GM21526 (cell line): ENCODE data around the gene VEZF1.

ENCODE experiments used
- ATAC-seq: cut with Tn5 transposase; IDR thresholded peaks from one replicate; pipeline ENCODE4 v1.9.1; 2021; ENCODE audit warnings: moderate library complexity; ENCODE audit not compliant: unreplicated experiment, low FRiP score

VEZF1 gene

GRCh38 chr17:57999496-58000017 lies 11.5 kb upstream of the VEZF1 start:
- no peak for ATAC-seq

DNA sequence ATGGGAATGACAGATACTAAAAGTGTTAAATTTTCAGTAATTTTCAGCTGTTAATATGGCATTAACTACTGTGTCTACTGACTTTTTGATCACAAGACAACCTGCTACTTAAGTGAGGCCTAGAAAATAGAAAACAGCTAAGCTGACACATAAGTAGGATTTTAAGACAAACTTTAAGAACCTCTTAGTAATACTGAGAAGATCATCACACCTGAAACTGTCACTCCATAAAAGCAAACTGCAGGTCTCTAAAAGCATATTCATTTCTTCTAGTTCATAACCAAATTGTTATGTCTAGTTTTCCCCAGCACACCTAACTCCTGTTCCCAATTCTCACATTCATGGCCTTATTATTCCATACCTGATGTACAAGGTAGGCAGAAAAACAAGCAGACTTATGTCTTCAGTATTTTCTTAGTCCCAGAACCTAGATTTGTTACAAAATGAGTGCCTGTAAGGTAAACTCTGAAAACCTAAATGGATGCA lies 11.0 kb upstream of the VEZF1 start:
- ATAC-seq = no peak

DNA sequence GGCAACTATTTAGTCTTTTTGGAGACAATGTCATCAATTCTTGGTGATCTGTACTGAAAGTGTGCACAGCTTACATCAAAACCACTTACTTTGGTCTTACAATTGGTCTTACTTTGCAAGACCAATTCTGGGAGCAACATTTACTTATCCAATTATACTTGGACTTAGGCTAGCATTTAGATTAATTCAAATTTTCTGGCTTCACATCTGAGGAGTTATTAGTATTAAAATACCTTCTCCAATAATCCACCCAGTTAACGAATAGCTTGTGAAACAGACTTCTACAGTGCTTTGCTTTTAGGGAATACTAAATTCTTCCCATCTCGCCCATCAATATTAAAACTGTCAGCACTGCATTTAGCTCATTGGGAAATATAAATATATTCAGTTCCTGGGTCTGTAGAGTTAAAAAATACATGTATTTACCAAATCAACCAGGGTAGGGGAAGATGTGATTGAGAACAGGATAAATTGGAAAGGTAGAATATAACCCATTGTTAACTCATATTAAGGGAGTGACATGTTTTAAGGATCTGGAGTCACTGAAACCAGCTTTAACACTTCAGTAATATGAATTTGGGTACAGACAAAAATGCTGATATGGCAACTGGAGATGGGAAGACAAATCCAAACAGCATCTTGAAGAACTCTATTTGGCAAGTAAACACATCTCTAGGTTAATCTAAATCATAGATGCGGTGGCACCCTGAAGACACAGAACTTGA lies 9.2 kb upstream of the VEZF1 start:
- no peak for ATAC-seq

- no peak for ATAC-seq
These were observed 7.3 kb upstream of the VEZF1 start for GRCh38 chr17:57995076-57995956.

GRCh38 chr17:57994436-57994835 lies 6.4 kb upstream of the VEZF1 start:
- no peak for ATAC-seq

DNA sequence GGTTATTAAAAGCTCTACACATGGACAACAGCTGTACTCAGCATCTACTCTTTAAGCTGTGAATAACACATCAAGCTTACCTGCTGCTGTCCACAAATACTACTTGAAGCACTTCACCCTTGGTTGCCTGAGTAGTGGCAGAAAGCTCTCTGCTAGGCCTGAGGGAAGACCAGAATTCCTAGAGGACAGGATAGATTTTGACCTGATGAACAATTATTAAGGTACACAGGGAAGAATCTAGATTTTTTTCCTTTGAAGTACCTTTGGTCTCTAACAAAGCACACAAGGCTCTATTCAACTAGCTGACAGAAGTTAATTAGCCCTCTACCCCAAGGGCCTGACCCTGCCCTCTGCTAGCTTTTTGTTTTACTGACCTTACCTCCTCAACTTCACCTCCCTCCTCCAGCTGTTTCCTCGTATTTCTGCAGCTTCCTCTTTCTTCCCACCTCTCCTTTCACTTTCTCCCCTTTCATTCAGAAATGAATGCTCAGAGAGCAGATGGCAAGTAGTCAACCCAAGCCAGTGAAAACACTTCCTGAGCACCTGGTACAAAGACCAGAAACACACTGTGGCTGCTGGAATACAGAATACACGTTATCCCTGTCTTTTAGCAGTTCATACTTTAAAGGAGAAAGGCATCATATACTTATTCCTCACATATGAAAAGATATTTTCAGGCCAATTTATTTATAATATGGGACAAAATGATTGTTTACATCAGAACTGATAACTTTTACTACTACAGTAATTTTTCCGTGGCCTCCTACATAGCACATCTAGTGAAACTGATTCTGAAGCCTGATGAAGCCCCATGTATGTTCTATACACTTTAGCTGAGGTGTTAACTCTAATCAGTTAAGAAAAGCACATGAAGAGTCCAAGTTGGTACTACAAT lies 5.7 kb upstream of the VEZF1 start:
- ATAC-seq = no peak

DNA sequence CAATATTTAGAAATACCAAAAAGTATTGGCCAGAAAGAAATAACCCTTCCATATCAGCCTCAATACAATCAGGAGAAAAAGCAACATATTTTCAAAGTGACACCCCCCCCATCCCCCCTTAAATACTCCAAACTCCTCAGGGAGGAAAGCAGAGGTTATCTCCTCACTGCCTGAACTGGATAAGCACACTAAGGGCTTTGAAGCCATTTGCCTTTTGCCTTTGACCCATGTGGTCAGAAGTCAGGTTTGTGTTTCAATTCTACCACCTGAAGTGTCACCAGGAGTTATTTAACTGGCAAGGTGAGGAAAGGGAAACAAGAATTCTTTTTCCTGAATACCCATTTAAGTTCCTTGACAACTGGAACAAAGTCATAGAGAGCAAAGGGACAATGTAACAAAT lies 3.5 kb upstream of the VEZF1 start:
- ATAC-seq = no peak

- ATAC-seq = no peak
These were observed 2.0 kb upstream of the VEZF1 start for GRCh38 chr17:57990037-57990436.

GRCh38 chr17:57988301-57989250 lies 522 bp upstream of the VEZF1 start:
- ATAC-seq = peak; percentile 56

GRCh38 chr17:57986841-57987580 lies 1.0 kb downstream of the VEZF1 start:
- no peak for ATAC-seq

GRCh38 chr17:57985675-57985974 lies 2.4 kb downstream of the VEZF1 start:
- no peak for ATAC-seq

DNA sequence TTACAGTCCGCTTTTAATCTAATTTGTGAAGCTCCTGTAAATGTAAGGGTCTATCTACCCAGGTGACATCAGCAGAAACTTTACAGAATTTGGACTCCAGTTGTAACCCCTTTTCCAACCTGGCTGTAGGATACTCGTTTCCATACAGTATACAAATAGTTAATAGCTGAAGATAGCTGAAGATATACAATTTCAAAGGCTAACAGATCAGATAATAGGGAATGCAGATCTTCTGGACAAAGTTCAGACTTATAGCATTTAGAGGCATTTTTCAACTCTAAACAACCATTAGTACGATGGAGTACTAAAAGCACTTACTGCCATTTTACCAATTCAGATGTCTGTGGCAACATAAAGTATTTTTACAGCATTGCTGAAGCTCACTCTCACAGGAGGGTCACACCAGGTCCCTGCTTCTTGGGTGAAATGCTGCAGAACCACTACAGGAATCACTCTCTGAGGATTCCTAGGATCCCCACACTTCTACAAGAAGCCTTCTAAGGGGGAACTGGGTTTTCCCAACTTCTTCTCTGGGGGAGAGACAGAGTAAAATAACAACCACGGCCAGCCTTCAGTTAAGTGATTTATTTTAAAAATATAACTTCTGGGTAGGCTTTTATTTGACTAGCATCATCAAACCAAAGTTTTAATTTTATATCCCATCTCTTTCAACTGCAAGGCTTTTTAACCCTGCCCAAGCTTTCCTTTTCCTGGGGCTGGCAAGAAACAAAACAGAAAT lies 2.9 kb downstream of the VEZF1 start:
- no peak for ATAC-seq

DNA sequence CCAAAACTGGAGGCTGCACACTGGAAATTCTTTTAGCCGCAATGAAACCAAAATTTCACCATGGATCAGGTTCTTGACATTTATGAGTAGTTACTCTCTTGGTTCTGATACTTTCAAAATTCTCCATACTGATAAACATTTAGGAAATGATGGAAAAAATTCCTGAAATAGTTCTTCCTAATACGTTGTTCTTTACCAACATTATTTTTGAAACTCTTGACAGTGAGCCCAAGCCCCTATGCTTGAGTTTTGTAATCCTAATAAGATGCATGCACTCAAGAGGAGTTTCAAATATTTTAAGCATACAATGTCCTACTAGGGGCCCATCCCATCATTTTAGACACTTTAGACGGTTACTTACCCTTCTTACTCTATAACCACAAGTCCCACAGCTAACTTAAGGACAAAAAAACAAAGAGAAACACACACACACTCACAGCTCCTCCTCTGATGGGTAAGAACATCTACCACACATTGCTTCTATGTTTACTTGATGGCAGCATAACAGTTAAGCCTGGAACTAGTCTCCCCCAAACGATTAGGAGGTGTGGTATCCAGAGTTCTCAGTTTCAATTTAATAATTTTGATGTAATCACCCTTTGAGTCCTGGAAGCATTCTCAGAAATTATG lies 3.7 kb downstream of the VEZF1 start:
- no peak for ATAC-seq

DNA sequence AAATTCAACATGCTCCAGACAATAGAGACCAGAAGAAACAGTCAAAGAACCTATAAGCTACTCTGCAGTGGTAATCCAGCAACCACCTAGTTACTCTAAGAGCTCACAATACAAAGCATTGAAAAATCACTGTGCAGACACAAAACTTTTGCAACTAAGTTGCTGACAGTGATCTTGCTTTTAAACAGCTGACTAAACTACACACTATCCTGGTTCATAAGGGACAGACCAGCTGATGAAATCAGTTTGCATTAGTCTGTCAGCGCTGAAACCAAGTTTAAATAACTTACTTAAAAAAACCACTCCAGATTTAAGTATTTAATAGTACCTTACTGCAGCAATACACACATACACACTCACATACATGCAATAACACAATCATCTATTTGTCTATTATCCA lies 4.6 kb downstream of the VEZF1 start:
- no peak for ATAC-seq

DNA sequence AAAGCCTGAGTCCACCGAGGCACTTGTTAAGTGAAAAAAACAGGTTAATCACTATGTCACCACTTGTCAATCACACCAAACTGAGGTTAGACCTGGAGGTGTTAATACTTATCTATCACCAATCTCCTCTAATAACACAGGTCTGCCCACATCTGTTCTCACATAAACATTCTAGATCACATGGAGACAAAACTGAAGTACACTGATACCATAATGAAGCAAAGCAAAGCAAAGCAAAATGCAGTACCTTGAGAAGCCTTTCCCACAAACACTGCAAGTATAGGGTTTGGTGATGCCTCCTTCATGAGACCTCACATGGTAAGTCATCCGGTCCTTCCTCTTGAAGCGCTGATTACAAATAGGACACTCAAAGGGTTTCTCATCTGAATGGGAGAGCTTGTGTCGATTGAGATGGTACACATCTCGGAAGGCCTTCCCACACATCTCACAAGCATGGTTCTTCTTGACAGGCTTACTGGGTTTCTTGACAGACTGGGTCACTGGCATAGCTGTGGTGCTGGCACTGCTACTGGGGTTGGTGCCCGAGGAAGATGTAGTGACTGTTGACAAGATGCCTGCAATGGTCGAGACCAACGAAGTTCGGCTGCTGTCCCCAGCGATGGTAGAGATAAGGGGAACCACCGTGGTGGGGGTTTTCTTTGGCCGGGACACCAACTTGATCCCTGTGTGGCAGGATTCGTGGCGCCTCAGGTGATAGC lies 5.4 kb downstream of the VEZF1 start:
- ATAC-seq = no peak

GRCh38 chr17:57980522-57980921 lies 7.5 kb downstream of the VEZF1 start:
- no peak for ATAC-seq

- ATAC-seq = no peak
These were observed 9.0 kb downstream of the VEZF1 start for GRCh38 chr17:57979076-57979475.
